Femur (tissue), 1 donor: ENCODE data around the gene NDST4.
"Not testable (repeated sequence)": the region's sequence is repeated elsewhere in the genome, so short reads cannot be mapped to it uniquely, and the experiment has no call there.

Experiments used
- DNase-seq: peaks from one replicate; pipeline ENCODE4 v3.0.0-alpha.2; 2017

The NDST4 gene

DNA sequence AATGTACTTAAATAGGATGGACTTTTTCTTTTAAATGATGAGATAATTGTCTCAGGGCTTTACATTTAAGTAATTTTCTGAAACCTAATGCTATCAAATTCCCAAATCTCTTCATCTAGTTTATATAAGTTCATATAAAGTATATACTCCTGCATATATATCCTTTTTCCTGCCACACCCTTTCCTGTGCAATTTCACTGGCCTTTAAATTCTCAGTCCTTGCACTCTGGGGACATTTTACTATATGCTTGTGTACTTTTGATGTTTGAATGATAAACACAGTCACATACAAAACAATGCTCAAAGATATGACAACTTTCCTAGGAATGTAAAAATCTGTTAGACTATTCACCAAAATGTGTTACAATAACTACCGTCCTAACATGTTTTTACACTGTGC, 60.1 kb downstream of the NDST4 start:
- DNase-seq = no peak

DNA sequence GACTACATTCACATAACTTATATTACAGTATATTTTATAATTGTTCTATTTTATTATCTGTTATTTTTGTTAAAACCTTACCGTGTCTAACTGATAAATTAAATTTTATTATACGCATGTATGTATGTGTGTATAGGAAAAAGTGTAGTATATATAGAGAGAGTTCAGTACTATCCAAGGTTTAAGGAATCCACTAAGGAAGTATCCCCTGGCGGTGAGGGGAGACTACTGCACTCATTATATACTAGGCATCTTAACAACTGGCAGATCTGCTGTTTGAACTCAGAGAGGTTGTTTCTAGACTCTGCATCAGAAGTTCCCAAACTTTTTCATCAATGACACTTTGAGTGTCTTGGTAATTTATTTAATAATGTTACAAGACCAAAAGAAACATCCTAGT, 70.9 kb downstream of the NDST4 start:
- DNase-seq = no peak

DNA sequence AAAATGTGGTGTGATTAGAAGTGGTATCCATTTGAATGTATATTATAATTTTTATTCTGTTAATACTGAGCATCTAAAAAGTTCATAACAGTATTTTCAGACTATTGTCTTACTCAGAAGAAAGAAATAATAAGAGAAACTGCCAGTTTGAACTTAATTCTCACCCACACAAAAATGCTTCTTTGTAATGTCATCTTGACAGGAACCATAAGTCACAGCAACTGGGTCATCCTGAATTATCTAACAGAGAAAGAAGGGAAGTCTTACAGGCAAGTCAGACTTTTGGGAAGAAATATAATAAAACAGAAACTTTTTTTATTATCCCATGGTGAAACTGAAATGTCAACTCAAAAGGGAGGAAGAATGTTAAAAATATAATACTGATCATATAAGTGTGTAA, 83.1 kb downstream of the NDST4 start:
- DNase-seq = no peak

DNA sequence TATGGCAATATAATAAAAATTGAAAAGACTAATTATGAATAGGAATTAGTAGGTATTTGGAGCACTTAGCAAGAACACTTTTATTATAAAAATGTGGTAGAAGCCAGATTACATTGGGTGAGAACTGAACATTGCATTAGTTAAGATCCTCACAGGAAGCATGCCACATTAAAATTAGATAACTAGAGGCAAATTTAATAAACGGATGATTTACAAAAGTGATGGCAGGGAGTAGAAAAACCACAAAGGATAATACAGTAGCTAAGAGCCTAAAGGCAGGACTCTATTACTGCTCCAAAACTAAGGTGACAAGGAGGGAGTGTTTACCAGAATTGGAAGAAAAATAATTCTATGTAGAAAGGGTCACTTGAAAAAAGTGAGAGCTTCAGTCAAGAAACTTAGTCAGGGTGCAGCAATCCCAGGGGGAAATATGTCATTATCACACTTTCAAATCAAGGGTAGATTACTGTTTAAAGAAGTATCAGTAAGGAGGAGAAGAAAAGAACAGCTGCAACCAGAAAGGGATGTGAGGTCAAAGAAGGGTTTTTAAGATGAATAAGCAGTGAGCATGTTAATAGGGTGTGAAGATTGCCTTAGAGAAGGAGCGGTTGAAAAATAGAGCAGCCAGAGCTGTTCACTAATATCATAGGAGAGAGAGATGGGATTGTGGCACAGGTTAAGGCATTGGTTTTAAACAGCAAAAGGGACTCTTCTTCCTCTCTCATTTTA, 84.6 kb downstream of the NDST4 start:
- DNase-seq = no peak

DNA sequence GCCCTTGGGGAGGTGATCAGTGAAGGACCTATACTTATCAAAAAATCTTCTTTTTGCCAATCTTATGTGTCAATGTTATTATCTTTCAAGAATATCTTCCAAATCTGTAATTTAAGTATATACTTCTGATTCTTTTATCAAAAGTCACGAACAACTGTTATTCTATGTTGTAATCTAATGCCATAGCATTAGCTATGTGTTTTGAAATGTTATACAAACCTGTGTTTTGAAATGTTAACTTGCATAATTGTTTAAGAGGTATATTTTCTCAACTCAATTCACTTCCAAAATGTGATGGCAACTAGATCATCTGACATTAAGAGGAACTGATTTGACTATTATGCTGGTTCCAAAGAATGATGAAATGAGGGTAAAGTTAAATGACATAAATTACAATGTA, 113.5 kb downstream of the NDST4 start:
- no peak for DNase-seq

DNA sequence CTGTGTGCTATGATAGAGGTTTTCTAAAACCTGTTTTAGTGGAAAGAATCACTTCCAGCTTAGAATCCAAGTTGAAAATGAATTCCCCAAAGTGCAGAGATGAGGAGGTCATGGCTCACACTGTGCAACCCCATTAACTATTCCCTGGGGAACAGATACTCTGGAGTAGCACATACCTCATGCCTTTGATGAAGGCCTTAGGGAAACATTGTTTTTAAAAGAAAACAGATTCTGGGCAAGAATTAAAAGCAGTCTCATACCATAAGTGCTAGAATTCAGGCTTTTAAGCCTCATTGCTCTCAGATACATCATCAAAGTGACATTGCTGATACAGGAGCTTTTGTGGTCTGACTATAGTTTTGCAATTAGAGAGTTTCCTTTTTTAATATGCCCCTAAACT, 115.1 kb downstream of the NDST4 start:
- no peak for DNase-seq

DNA sequence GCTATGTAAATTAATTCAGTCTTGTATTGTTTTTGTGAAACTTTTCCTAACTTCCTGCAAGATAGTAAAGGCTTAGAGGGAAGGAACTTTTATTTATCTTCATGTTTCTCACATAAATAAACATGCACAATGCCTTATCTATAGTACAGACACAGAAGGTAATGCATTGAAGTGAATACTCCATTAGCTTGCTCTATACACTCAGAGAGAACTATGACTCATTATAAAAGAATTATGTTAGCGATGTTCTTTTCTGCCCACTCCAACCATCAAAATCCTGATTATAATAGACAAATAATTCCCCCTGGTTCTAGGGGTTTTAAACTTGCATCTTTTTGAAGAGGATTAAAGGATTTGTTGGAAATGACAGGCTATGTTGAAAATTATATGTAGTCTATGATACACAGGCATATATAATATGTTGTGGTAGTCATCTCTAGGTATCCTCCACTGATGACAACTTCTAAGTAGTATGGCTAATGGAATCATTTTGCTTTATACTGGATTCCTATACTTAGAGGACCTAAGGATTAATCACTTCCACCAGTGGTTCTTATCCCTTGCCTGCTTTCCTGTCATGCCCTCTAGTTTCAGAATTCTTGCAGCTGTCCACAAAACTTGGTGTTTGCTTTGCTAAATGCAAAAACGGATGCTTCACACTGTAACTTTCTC, 115.7 kb downstream of the NDST4 start:
- no peak for DNase-seq

DNA sequence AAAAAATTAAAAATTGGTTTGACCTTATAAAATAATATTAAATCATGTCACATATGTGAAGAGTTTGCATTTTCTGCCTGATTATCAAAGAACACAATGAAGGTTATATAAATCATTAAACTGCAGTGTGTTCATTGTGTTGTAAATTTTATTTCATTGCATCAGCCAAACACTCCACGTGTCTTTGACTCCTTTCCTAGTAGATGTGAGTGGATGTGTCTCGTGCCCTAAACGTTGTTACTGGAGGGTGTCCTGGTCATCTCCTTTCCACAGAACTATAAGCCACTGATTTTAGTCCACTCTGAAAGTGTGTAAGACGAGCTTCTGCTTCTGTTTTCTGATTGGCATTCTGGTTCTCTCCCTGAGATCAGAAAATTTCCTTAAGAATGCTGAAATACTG, 127.3 kb downstream of the NDST4 start:
- DNase-seq = no peak

DNA sequence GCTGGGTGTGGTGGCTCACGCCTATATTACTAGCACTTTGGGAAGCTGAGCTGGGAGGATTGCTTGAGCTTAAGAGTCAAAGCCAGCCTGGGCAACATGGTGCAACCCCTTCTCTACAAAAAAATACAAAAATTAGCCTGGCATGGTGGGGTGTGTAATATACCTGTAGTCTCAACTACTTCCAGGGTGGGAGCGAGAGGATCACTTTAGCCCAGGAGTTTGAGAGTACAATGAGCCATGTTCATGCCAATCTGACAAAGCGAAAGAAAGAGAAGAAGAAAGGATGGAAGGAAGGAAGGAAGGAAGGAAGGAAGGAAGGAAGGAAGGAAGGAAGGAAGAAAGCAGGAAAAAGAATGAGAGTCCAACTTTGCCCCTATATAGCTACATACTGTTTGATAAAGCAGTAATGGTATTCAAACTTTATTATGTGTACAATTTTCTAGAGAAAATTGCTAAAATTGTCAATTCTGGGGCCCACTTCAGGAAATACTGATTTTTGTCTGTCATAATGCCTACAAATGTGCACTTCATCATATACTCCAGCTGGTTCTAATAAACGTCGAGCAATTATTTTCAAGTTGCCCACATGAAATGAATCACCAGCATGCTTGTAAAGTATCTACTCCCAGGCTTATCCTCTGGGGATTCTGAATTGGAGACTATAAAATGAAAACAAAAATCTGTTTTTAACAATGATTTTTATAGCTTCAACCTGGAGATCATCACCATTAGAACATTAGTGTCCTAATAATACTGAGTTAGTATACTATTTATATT, 132.3 kb downstream of the NDST4 start:
- DNase-seq = no peak

DNA sequence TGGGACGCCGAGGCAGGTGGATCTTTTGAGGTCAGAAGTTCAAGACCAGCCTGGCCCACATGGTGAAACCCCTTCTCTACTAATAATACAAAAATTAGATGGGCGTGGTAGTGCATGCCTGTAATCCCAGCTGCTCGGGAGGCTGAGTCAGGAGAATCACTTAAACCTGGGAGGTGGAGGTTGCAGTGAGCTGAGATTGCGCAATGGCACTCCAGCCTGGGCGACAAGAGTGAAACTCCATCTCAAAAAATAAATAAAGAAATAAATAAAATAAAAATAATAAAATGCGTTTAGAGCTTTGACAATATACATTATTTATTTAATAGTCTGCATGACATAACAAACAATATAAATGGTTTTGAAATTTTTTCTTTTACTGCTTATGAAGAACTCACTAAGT, 133.0 kb downstream of the NDST4 start:
- not testable (repeated sequence) for DNase-seq

DNA sequence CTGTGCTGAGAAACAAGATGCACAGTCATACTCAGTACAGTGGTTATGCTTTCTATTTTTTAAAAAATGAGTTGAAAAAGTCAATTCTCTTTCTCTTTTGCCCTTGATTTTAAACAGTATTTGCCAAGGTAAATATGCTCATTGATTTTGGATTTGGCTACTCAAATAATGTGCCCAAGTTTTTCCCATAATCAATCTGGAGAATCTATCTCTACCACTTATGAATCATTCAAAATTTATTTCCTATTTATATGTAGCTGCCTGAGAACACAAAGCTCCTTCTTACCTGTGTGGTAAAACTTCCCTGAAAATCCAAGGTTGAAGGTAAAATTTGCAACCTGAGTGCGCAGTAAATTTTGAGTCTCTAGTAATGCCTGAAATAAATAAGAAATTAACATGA, 136.5 kb downstream of the NDST4 start:
- DNase-seq = no peak

DNA sequence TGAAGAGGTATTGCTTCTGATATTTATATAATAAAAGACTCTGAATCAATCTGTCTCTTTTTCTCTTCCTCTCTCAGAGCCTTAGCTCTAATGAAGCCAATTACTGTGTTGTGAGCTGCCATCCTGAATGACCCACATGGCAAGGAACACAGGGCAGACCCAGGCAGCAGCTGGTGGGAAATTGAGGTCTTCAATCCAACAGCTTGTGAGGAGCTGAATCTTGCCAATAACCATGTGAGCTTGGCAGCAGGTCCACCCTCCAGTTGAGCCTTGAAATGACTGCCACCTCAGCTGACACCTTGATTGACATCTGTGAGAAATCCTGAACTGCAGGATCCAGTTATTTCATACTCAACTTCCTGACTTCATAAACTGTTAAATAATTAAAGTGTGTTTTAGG, 149.4 kb downstream of the NDST4 start:
- no peak for DNase-seq

DNA sequence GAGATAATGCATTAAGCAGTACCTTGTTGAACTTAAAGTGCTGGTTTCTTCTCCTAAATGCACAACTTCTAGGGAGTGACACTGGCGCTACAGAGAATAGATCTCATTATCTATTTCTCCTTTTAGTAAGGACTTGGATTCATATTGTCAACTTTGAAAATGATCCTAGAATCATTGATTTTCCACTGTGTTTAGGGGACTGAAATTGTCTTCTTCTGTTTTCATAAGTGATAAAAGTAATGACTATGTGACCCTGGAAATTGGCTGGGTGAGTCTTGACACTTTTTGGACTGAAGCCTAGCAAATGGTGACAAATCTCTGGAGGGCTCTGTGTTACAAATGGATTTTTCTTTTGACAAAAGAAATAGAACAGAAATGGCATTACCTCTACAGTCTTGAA, 167.8 kb downstream of the NDST4 start:
- DNase-seq = no peak

DNA sequence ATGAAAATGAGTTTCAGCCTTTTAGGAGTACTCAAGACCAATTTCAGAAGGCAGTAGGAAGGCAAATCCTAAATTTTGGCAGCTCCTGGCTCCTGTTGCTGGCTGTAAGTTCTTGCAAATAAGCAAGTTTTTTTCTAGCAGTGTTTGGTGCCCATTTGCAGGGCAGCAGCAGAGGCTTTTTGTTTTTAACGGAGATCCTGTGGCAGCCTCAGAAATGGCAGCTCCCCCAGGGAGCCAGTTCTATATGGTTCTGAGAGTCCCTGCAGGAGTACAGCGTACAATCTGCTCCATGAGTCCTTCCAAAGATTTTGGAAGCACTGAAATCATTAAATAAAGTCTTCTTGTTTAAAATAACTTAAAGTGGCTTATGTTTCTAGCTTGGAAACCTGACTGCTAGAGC, 171.9 kb downstream of the NDST4 start:
- DNase-seq = no peak

DNA sequence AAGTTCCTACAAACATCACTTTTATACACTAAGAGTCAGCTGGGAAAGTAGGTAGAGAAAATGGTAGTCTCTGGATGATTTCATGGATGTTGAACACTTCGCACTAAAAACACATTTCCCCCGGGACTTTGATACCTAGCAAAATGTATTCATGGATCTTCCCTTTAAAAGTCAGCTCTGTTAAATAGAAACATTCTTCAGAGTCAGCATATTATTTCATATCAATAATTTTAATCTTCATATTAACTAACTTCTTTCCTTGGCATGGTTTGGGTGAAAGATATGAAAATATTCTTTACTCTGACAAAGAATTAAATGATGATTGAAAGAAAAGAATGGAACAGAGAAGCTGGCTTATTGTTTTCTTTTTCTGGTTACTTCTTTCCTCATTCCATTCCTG, 185.5 kb downstream of the NDST4 start:
- no peak for DNase-seq

DNA sequence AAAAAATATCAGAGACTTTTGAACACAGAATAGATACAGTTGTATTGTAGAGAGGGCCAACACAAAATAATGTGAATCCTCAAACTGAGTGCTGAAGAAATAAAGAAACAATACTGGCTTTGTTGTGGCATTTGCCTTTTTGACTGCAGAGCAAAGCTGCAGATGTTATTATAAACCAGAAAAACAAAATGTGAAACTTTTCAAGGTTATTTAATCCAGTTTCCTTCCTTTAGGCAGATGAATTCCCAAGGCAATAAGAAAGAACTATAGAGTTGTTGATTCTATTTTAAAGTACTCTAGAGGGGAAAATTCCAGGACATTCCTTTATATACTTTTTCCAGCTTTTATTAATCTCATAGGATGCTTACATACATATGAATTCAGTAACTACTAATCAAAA, 186.8 kb downstream of the NDST4 start:
- no peak for DNase-seq

DNA sequence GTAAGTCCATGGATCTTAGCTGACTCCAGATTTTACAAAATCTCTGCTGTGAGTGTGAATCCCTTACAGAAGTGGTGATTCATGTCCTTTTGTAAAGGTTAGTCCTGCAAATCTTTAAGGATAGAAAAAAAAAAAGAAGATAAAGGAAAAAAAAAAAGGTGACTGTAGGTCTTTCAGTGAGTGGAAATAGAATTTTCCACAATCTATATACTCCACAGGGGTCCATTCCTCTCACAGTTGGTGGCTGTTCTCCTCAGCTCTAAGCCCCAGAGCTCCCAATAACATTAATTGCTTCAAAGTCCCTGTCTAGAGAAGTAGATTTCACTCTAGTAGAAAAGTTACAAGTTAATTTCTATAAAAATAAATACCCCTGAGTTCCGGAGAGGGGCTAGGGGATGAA, 189.1 kb downstream of the NDST4 start:
- no peak for DNase-seq

DNA sequence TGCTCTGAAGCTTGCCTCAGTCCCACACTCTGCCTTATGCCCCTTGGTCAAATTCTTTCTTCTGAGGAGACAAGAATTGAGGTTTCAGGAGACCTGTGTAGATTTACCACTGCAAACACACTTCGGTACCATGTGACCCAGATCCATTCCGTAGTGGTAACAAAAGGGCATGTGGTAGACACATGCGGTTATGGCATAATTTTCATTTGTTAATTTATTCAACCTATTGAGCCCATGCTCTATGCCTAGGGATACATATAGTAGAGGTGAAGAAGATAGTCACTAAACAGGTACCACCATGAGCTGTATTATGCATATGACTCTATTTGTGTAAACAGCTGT, 190.9 kb downstream of the NDST4 start:
- no peak for DNase-seq

DNA sequence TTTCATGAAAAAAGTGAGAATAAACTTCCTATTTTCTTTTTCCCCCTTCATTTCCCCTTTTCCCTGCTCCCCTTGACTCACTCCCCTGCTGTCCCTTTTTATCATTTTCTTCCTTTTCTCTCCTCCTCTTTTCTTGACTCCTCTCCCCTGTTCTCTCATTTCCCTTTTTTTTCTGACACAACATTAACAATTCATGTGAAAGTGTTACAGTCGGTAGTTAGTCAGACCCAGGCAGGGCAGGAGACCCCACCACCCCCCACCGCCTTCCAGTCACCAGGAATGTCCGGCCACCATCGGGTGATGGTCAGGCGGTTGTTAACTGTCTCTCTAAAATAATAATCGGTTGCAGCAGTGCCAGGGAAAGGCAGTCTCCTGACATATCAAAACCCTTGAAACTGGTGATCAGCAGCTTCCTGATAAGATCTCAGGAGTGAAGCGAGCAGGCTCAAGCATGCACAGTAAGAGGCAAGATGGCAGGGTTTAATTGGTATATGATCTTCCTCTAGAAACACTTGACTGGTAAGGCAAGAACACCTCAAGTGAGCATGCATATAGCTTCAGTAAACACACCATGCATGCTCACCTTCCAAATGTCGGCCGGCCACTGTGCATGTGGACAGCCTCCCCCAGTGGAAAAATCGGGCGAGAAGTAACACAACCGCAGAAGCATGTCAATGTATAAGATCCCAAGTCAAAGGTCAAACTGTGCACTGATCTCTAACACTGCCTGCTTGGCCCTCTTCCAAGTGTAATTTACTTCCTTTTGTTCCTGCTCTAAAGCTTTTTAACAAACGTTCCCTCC, 191.4 kb downstream of the NDST4 start:
- DNase-seq = no peak

DNA sequence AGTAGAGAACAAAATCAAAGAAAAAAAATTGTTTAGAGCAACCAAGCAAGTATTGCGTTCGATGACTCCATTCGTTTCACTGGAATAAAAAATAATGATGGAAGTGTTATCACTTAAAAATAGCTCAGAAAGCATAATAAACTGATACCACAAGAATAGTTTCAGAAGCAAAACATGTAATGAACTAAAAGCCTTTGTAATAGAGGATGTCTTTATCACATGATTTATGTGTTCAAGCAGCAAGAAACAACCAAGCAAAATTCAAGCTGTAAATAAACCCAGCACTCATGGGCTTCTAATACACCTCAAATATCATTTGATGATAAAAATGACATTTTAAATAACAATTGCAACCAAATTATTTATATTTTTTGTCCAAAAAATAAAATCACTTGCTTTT, 192.2 kb downstream of the NDST4 start:
- DNase-seq = no peak

DNA sequence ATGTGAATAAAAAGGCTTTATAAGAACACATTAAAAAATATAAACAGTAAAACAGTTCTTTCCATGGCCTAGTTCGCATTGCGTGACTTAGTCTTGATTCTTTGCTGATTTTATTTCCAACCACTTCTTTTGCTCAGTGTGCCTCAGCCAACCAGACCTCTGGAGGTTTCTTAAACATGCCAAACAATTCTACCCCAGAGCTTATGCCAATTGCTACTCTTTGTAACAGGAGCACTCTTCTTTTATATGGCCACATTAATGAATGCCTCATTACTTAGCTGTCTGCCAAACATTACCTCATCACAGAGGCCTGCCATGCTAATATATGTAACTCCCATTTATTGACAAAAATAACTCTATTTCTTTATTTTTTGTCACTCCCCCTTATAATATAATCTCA, 202.3 kb downstream of the NDST4 start:
- DNase-seq = peak; percentile 44

DNA sequence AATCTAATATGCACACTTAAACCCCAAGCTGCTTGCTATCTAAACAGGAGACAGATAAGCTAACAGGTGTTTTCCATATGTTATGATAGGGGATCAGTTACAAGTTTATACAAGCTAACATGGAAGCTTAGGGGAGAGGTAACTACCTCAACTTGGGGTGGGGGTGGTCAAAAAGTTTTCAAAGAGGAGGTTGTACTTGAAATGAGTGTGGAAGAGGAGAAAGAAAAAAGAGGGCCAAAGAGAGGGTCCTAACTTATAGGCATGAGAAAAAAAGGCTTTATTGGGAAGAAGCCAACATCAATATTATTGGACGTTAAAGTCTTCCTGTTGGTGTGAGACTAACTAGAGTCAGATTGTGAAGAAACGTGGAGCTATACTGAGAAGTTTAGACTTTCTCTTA, 205.9 kb downstream of the NDST4 start:
- DNase-seq = no peak

DNA sequence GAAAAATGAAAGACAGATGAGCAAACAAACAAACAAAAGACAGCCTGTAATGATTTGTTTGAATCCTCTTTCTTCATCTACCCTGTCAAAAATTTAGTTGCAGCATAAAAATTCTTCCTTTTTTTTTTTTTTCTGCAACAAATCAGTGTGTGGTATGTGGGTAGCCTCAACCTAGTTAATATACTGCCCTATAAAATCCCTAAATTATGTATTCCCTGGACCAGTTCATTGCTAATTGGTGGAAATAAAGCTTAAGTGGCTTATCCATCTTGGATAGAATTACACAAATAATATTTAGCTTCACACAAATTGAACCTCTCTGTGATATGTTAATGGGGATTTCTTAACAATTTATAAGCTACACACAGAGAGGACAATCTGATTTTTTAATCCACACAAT, 208.4 kb downstream of the NDST4 start:
- no peak for DNase-seq

DNA sequence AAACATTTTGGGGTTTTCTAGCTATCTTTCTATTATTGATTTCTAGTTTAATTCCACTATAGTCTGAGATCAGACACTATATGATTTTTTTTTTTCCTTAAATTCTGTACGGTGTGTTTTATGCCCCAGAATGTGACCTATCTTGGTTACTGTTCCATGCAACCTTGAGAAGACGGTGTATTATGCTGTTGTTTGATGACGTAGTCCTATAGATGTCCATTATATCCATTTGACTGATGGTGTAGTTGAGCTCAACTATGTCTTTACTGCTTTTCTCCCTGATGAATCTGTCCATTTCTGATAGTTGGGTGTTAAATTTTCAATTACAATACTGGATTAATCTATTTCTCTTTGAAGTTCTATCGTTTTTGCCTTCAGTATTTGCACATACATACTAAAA, 212.5 kb downstream of the NDST4 start:
- no peak for DNase-seq
